OCI-LY7 (cell line): ENCODE measurements around the gene CHRNB4.

Experiments
- EZH2phosphoT487 ChIP-seq: fragments of 200-600 bp; sonication (generic); IDR thresholded peaks from 2 replicates; pipeline ENCODE4 v1.6.1; 2018; ENCODE audit warnings: low read depth, borderline replicate concordance, mild to moderate bottlenecking, mixed run types, antibody characterized with exemption, low read length, moderate library complexity, mixed read lengths
- TF ChIP-seq, protein P1 (sequence below): fragments of 200-600 bp; sonication (generic); conservative IDR thresholded peaks from 2 replicates; pipeline ENCODE4 v1.5.1; 2014; ENCODE audit warnings: mild to moderate bottlenecking, antibody characterized with exemption, low read length, moderate library complexity, mixed read lengths

DNA sequence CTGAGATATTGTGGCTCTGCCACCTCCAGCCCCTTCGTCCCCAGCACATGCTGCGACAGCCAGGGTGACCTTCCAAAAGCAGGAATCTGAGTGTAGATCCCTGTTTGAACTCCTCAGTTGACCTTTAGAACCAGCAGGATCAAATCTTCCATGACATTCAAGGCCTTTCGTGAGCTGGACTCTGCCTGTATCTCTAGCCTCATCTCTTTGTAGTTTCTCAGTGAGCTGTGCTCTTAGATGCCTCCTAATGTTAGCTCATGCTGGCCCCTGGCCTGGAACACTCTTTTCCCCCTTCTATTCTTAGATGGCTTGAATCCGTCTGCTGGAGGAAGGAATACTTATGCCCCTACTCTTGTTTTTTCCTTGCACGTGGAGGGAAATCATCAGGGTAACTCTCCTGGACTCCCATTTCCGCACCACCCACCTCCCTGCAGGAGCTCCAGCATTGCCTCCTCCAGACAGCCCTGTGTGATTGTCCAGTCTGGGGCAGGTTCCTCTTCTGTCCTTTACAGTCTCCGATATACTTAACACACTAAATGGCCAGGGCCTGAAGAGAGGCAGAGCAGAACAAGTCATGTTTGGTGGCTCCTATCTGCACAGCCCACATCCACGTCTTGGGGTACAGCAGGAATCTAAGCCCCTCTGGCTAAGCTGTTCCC is 26.7 kb upstream of the CHRNB4 start:
- TF ChIP-seq EZH2phosphoT487: no peak
- TF ChIP-seq, protein P1, sequence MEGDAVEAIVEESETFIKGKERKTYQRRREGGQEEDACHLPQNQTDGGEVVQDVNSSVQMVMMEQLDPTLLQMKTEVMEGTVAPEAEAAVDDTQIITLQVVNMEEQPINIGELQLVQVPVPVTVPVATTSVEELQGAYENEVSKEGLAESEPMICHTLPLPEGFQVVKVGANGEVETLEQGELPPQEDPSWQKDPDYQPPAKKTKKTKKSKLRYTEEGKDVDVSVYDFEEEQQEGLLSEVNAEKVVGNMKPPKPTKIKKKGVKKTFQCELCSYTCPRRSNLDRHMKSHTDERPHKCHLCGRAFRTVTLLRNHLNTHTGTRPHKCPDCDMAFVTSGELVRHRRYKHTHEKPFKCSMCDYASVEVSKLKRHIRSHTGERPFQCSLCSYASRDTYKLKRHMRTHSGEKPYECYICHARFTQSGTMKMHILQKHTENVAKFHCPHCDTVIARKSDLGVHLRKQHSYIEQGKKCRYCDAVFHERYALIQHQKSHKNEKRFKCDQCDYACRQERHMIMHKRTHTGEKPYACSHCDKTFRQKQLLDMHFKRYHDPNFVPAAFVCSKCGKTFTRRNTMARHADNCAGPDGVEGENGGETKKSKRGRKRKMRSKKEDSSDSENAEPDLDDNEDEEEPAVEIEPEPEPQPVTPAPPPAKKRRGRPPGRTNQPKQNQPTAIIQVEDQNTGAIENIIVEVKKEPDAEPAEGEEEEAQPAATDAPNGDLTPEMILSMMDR: no peak
